ENCODE data around the gene RPL37A. TPM values are rescaled to one million over a fixed set of nuclear protein-coding genes. Genes with fewer than 3 reads are reported as not detected.

Gene RPL37A
- total and polyA plus RNA-seq, 2 of the 4 experiments (the other 2 are of a cell fraction), result 341 to 1,572 TPM

DNA sequence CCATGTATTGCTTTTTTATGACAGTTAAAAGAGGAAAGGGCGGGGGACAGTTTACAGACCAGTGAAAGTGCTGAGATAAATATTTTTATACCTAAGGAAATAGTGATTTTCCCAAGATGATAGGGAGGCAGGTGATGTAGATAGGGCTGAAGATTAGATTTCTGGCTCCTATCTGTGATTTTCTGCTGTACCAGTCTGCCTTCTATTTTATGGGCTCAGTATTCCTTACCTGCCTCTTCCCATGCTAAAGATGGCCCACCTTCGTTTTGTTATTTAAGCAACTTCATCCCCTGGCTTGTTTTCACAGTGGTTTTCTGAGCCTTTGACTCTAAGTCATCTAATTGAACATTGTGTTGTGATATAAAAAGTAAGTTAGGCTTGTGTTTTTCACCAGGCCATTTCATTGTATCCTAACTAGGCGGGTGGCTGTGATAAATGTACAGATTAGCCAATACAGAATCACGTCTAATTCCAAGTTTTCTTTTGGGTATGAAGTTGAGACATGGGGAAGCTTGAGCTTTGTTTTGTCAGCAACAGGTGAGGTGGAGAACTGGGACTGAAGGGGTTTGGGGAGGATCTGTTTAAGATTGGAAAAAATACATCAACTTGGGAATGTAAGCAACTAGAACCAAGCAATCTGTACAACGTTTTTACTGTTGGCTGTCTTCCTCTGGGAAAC is 5.2 kb downstream of the RPL37A start:
- peaks cover 69% of the 10 kb centered on the region for H4K20me1 ChIP-seq (ENCODE audit: insufficient read depth, low read length)
- no peak overlapping the region for H3K56ac ChIP-seq (ENCODE audit: extremely low read depth, insufficient read depth, low read length)
- intact Hi-C loops (cut with micrococcal nuclease) (no loop called here), dilution Hi-C loops (cut with HindIII; ENCODE audit: low sequenced_read_pairs, unreplicated experiment) (loop anchor here (25.0 kb wide), 2 partner anchors 158 to 1008 kb away; no protein-coding TSS in a partner anchor), in situ Hi-C loops (cut with MboI; ENCODE audit: low sequenced_read_pairs) (loop anchor here (25.0 kb wide), 1 partner anchor 1008 kb away; no protein-coding TSS in a partner anchor)
- no peak overlapping the region for H4K91ac ChIP-seq (ENCODE audit: insufficient read depth, low read depth, low read length)
- H3K79me1 ChIP-seq (ENCODE audit: low read depth in 1 of 2, low read length in 2 of 2), result peaks cover 41 to 76% of the 10 kb centered on the region in 2 experiments
- H3K27ac ChIP-seq (ENCODE audit: insufficient read depth, low read length), result no peak overlapping the region
- DNase-seq (no peak), ATAC-seq (ENCODE audit: low read depth) (no peak)
- H3K4me1 ChIP-seq (ENCODE audit: control insufficient read depth, insufficient read depth, low read length), result peaks cover 2% of the 10 kb centered on the region; the same call in 1 of the 2 replicates
- H2AFZ ChIP-seq (replicated peaks; ENCODE audit: low read length, poor library complexity), result no peak overlapping the region
- H4K8ac ChIP-seq (ENCODE audit: low read depth in 2 of 2, low read length in 2 of 2), result no peak overlapping the region
- ChIA-PET CTCF (no interaction called here), POLR2A (ENCODE audit: unreplicated experiment) (no interaction called here)
- TF ChIP-seq MAZ (IDR thresholded peaks at IDR 0.05; ENCODE audit: borderline replicate concordance, low read depth, low read length) (no peak), POLR2A (IDR thresholded peaks at IDR 0.05; ENCODE audit: low read depth, low read length) (peak; percentile 19; the same call in 1 of the 2 replicates), FOS (IDR thresholded peaks at IDR 0.05; ENCODE audit: low read depth, low read length) (no peak), CHD1 (IDR thresholded peaks at IDR 0.05; ENCODE audit: low read depth, low read length) (no peak), BHLHE40 (IDR thresholded peaks at IDR 0.05; ENCODE audit: low read depth, low read length) (no peak), RFX5 (IDR thresholded peaks at IDR 0.05; ENCODE audit: low read depth, low read length) (no peak)
- peaks cover 19% of the 10 kb centered on the region for H3K9me1 ChIP-seq (ENCODE audit: insufficient read depth, low read length)
- peaks cover 49% of the 10 kb centered on the region for H3K36me3 ChIP-seq (ENCODE audit: control insufficient read depth, insufficient read depth, low read length)
- H3K4me2 ChIP-seq (ENCODE audit: low read depth, low read length), result no peak overlapping the region
- no peak overlapping the region for H2AK9ac ChIP-seq (replicated peaks; ENCODE audit: low read depth, low read length, poor library complexity)
- H3K4me3 ChIP-seq (ENCODE audit: insufficient read depth, low read depth, low read length), result no peak overlapping the region
- no peak overlapping the region for H3K18ac ChIP-seq (ENCODE audit: low read depth, low read length)
- no peak overlapping the region for H2AK5ac ChIP-seq (ENCODE audit: low read depth, low read length)
- H2BK120ac ChIP-seq (ENCODE audit: low read depth, low read length), result no peak overlapping the region
- no TSS peak for BruUV-seq (replicated peaks)
- H2BK20ac ChIP-seq (ENCODE audit: low read depth, low read length), result no peak overlapping the region
- no peak overlapping the region for H3K9ac ChIP-seq (ENCODE audit: low read depth, low read length)
- H2BK15ac ChIP-seq (ENCODE audit: low read depth, low read length), result no peak overlapping the region
- H2BK5ac ChIP-seq (ENCODE audit: low read depth, low read length, poor library complexity, severe bottlenecking), result no peak overlapping the region
- H3K4ac ChIP-seq (ENCODE audit: low read depth, low read length), result no peak overlapping the region
- no peaks in the 10 kb centered on the region for H3K9me3 ChIP-seq (ENCODE audit: control insufficient read depth, insufficient read depth, low read length)
- no CpG with 5 or more reads among the region's 5 CpGs for WGBS, 2 experiments (ENCODE audit: extremely low coverage in 2 of 2, insufficient read length in 1 of 2)
- H3K14ac ChIP-seq (replicated peaks; ENCODE audit: low read depth, low read length), result no peak overlapping the region
- no peak overlapping the region for H4K5ac ChIP-seq (ENCODE audit: low read depth, low read length)
- no peaks in the 10 kb centered on the region for H3K27me3 ChIP-seq (ENCODE audit: control insufficient read depth, insufficient read depth, low read length)
- H3K23ac ChIP-seq (ENCODE audit: low read depth, low read length), result peak overlapping the region; percentile 70

Measured in IMR-90 (cell line).